ENCODE data around the gene PCLAF. TPM values are rescaled to one million over a fixed set of nuclear protein-coding genes. Genes with fewer than 3 reads are reported as not detected.

The PCLAF gene
- total RNA-seq, 1 donor from 2014 or later, result 2.0 TPM

DNA sequence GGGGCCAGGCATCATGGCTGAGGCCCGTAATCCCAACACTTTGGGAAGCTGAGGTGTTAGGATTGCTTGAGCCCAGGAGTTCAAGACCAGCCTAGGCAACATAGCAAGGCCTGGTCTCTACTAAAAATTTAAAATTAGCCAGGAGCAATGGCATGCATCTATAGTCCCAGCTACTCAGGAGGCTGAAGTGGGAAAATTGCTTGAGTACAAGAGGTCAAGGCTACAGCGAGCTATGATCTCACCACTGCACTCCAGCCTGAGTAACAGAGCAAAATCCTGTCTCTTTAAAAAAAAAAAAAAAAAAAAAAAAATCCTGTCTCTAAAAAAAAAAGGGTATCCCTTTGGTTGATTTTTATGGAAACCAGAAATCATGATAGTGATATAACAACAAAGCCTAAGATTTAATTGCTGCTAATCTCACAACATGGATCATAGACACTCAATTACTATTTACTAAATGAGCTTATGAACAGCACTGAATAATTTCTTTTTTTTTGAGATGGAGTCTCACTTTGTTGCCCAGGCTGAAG lies 12.1 kb downstream of the PCLAF start:
- H3K4me1 Mint-ChIP-seq, result peaks cover 9% of the 10 kb centered on the region
- no peaks in the 10 kb centered on the region for H3K9me3 Mint-ChIP-seq
- ChIA-PET POLR2A (interaction anchor here (0.8 kb wide), 1 partner anchor 18 kb away, joined by 10 read pairs; no protein-coding TSS in a partner anchor), CTCF (interaction anchor here (1.0 kb wide), 1 partner anchor 16 kb away, joined by 3 read pairs; no protein-coding TSS in a partner anchor)
- H3K27ac Mint-ChIP-seq, result no peak overlapping the region
- H3K36me3 Mint-ChIP-seq (ENCODE audit: low read depth), result no peaks in the 10 kb centered on the region
- ATAC-seq (ENCODE audit: low read depth), result no peak
- no peaks in the 10 kb centered on the region for H3K27me3 Mint-ChIP-seq
- intact Hi-C loops (cut with micrococcal nuclease), result no loop called here
- TF ChIP-seq, protein P1, sequence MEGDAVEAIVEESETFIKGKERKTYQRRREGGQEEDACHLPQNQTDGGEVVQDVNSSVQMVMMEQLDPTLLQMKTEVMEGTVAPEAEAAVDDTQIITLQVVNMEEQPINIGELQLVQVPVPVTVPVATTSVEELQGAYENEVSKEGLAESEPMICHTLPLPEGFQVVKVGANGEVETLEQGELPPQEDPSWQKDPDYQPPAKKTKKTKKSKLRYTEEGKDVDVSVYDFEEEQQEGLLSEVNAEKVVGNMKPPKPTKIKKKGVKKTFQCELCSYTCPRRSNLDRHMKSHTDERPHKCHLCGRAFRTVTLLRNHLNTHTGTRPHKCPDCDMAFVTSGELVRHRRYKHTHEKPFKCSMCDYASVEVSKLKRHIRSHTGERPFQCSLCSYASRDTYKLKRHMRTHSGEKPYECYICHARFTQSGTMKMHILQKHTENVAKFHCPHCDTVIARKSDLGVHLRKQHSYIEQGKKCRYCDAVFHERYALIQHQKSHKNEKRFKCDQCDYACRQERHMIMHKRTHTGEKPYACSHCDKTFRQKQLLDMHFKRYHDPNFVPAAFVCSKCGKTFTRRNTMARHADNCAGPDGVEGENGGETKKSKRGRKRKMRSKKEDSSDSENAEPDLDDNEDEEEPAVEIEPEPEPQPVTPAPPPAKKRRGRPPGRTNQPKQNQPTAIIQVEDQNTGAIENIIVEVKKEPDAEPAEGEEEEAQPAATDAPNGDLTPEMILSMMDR (IDR thresholded peaks at IDR 0.05), result no peak
- no peak for DNase-seq
- H3K4me3 Mint-ChIP-seq, result no peak overlapping the region

DNA sequence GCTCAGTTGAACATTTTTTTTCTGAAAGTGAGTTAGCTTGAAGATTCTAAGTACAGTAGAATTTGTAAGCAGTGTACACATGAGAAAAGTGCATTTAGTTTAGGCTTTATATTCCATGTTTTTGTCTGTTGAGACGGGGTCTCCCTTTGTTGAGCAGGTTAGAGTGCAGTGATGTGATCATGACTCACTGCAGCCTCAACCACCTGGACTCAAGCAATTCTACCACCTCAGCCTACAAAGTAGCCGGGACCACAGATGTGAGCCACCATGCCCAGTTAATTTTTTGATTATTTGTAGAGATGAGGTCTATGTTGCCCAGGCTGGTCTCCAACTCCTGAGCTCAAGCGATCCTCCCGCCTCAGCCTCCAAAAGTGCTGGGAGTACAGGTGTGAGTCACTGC lies 20.0 kb downstream of the PCLAF start:
- TF ChIP-seq, protein P1 (IDR thresholded peaks at IDR 0.05), result no peak
- CTCF ChIA-PET, result no interaction called here
- POLR2A ChIA-PET, result no interaction called here
- H3K27me3 Mint-ChIP-seq, result no peaks in the 10 kb centered on the region
- H3K36me3 Mint-ChIP-seq (ENCODE audit: low read depth), result no peaks in the 10 kb centered on the region
- ATAC-seq (ENCODE audit: low read depth), result no peak
- H3K4me1 Mint-ChIP-seq, result peaks cover 6% of the 10 kb centered on the region
- intact Hi-C loops (cut with micrococcal nuclease), result no loop called here
- H3K9me3 Mint-ChIP-seq, result no peaks in the 10 kb centered on the region
- no peak for DNase-seq
- no peak overlapping the region for H3K27ac Mint-ChIP-seq
- H3K4me3 Mint-ChIP-seq, result no peak overlapping the region

DNA sequence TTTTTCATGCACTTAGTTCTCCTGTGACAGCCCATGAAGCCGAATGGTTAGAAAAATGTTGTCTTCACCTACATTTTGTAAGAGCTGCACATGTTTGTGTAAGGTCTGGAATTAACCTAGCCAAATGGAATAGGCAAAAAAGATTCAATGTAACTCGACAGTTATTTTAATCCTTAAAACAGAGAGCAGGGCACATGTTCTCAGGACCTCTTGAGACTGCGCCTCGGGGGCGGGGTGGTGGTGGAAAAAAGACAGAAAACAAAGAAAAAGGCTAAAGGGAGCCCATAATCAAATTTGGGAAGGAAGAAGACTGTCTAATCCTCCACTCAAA lies 24.6 kb downstream of the PCLAF start:
- TF ChIP-seq, protein P1 (IDR thresholded peaks at IDR 0.05), result no peak
- DNase-seq (no peak), ATAC-seq (ENCODE audit: low read depth) (no peak)
- Mint-ChIP-seq H3K4me1 (peaks cover 17% of the 10 kb centered on the region), H3K27ac (peak overlapping the region; percentile 80), H3K4me3 (peak overlapping the region; percentile 87), H3K27me3 (no peaks in the 10 kb centered on the region), H3K9me3 (no peaks in the 10 kb centered on the region), H3K36me3 (ENCODE audit: low read depth) (peaks cover 4% of the 10 kb centered on the region)
- ChIA-PET POLR2A (interaction anchor here (2.1 to 2.2 kb wide), 2 partner anchors 31 to 194 kb away, joined by 6 to 16 read pairs; partner anchors contain the start of genes PPIB and TRIP4), CTCF (no interaction called here)
- intact Hi-C loops (cut with micrococcal nuclease), result loop anchor here (1.0 kb wide), 5 partner anchors 25 to 347 kb away; partner anchors contain the start of genes PCLAF, PPIB, TRIP4 and ZNF609

DNA sequence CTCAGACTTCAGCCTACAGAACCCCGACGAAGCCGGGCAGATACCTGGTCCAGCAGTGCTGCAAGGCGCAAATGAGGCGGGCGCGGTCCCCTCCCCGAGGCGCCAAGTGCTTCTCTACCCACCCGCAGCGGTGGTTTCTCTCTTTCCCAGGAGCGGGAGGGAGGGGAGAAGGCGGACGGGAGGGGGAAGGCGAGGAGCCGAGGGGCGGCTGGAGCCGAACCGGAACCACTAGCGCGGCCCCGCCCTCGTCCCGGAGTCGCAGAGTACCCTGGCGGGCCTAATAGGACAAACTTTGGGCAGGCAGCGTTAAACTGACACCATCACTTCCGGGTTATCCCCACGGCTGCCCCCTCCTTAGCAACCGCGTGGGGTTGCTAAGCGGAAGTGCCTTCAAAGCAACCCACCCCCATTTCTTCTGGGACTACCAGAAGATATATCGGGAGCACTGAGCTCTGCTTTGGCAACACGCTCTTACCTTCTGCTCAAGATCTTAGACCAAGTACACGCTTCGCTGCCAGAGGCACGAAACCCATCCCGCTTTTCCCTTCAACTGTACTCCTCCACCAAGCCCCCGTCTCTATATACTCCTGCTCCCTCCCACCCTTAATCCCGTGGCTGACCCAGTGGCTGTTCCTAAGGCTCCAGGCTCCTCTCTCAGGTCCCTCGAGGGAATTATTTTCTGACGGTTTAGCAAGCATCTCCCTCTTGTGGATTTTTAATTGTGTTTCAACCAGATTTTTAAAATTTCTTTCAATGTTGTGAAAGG lies 25.1 kb downstream of the PCLAF start, which contains the start of gene CSNK1G1:
TSS of gene CSNK1G1 (minus strand) at position 230 of the 766 bp plus-strand sequence. CDS start 55,674 bp downstream, outside the sequence.
- Mint-ChIP-seq H3K4me1 (peaks cover 17% of the 10 kb centered on the region), H3K36me3 (ENCODE audit: low read depth) (peaks cover 4% of the 10 kb centered on the region), H3K9me3 (no peaks in the 10 kb centered on the region), H3K27me3 (no peaks in the 10 kb centered on the region), H3K4me3 (peak within 1 kb of the TSS; percentile 87), H3K27ac (peak within 1 kb of the TSS; percentile 80)
- DNase-seq (peak; percentile 84), ATAC-seq (ENCODE audit: low read depth) (peak; percentile 98)
- ChIA-PET CTCF (no interaction called here), POLR2A (interaction anchor here (0.6 to 2.2 kb wide), 3 partner anchors 32 to 194 kb away, joined by 4 to 16 read pairs (median 6); partner anchors contain the start of genes PPIB and TRIP4)
- TF ChIP-seq, protein P1 (IDR thresholded peaks at IDR 0.05), result no peak
- intact Hi-C loops (cut with micrococcal nuclease), result loop anchor here (1.0 kb wide), 5 partner anchors 25 to 347 kb away; partner anchors contain the start of genes PCLAF, PPIB, TRIP4 and ZNF609

DNA sequence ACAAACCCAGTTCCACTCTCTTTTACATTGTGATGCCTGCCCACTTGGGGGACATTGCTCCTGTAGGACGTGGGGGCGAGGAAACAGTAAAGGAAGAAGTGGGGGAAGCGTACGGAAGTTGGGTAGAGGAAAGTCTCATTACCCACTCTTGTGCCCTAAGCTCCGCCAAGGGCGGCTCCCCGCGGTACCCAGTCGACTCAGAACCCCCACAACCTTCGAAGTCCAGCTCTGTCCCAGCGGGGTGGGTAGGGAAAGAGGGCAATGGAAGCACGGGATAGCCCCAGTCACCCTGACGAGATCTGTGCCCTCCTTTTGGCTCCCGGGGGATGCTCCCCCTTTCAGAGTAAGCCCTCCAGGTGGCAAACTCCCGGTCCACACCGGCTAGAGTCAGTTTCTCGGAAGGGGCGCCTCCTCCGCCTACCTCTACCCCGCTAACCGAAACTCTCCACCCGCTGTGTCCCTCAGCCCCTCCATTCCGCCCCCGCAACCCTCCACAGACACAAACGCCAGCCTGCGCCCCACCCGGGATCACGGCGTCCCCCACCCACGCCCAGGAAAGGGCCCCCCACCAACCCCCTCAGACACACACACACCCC lies 25.8 kb downstream of the PCLAF start:
- Mint-ChIP-seq H3K27me3 (no peaks in the 10 kb centered on the region), H3K4me1 (peaks cover 17% of the 10 kb centered on the region), H3K27ac (peak overlapping the region; percentile 80), H3K4me3 (peak overlapping the region; percentile 87), H3K36me3 (ENCODE audit: low read depth) (peaks cover 7% of the 10 kb centered on the region), H3K9me3 (no peaks in the 10 kb centered on the region)
- ATAC-seq (ENCODE audit: low read depth) (peak; percentile 28), DNase-seq (no peak)
- TF ChIP-seq, protein P1 (IDR thresholded peaks at IDR 0.05), result no peak
- ChIA-PET POLR2A (interaction anchor here (0.6 to 2.2 kb wide), 3 partner anchors 33 to 193 kb away, joined by 4 to 16 read pairs (median 6); partner anchors contain the start of genes PPIB and TRIP4), CTCF (no interaction called here)
- intact Hi-C loops (cut with micrococcal nuclease), result no loop called here
